Hematopoietic multipotent progenitor cell (in vitro differentiated cells): ENCODE data around the gene ARMC8. TPM values are rescaled to one million over a fixed set of nuclear protein-coding genes. Genes with fewer than 3 reads are reported as not detected.
A peak's percentile ranks its signal among the peaks of the same experiment; 100 is the strongest.

Experiments
- DNase-seq, 3 donors: peaks; one replicate each; pipeline ENCODE4 v3.0.0-alpha.2; 2011 to 2015; ENCODE audit warnings: low read depth in 2 of 3, low spot score in 2 of 3
- total RNA-seq: library from RNA; depleted of rRNA; stranded (reverse); fragments of >200 nt; gene quantifications from one replicate; pipeline ENCODE4 v1.2.3, GENCODE V29; 2012

The ARMC8 gene
- total RNA-seq, 1 donor: 151 TPM

DNA sequence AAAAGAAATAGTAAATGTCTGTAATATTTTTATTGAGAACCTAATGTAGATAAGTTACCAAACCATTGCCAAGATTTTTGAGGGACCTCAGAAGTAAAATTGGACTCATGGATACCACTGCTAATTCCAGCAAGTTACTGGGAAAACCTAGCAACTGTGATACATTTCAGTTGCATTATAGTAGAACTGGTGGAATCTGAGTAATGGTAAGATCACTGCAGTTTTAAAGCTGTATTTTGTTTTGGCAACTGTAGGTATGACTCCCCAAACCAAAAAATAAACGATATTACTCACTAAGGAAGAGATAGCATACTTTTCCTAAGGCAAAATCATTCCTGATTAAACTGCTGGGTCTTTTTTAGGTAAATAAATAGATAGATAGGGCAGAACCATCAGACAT lies 54.0 kb downstream of the ARMC8 start:
- no peak for DNase-seq

DNA sequence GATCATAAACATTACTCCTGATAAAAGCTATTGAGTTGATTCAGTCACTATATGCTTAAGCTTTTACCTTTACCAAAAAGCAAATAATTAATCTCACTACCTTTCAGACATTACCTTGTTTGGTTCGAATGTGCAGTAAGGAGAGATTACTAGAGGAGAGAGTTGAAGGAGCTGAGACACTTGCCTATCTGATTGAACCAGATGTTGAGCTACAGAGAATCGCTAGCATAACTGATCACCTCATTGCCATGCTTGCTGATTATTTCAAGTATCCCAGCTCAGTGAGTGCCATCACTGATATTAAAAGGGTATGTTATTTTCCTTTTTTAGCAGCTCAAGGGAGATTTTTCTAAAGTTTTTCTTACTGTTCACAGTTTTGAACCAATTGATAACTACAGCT lies 54.6 kb downstream of the ARMC8 start:
- no peak for DNase-seq

DNA sequence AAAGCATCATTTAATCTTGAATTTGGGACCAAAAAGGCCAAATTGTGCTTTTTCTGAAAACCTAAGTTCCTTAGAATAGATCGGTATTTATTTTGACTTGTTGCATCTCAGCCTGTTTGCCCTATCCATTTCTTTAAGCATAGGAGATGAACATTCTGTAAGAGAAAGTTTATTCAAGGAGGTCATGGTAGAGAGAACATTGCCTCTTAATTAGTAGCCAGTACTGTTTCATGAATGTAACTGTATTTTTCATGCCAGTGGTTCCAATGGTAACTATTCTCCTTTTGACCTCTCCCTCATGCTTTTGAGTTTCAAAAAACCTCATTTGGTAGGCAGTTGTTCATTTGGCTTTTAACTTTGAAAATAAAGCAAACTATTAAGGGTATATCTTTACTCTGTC lies 55.4 kb downstream of the ARMC8 start:
- no peak for DNase-seq

DNA sequence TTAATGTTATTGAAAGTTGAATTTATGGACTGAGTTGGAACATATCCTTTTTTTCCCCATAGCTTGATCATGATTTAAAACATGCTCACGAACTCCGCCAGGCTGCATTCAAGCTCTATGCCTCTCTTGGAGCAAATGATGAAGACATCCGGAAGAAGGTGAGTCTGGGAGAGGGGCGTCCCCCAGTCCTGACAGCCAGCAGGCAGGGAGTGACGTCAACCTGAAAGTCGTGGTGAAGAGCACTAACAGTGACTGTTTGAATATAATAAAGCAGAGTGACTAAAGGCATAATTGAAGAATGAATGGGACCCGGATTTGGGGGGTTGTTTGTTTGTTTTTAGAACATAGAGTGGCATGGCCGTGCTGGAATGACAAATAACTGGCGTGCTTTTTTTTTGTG lies 57.9 kb downstream of the ARMC8 start:
- no peak for DNase-seq

DNA sequence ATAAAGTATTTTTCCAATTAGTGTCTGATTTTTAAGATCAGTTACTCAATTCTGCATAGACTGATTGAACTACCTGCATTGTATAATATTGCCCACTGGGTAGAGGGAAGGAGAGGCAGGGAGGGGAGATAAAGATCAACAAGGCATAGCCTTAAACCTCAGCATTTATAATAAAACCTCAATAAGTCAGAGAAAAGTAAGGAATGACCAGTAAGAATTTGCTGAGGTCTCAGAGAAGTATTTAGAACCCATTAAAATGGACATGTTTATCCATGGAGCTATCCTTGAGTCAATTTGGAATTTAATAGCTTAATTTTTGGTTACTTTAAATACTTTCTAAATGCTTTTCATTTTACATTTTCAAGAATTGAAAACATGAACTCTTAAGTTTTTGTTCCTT lies 62.5 kb downstream of the ARMC8 start:
- DNase-seq: no peak

DNA sequence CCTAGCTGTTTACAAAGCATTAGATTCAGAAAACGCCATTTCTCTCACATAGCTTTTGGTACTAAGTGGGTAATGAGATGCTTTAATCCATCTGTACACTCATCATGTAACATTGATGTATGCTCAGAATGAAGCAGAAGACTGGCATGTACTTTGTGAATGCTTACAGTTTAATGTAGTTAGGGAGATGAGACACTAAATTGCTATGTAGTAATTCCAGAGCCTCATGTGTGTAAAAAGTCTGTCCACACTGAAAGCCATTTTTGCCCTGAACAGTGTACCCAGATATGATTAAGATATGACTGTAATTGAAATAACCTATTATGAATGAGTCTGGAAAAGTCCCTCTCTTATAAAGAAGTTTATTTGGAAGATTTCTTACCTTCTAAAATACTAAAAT lies 66.5 kb downstream of the ARMC8 start:
- DNase-seq: no peak

DNA sequence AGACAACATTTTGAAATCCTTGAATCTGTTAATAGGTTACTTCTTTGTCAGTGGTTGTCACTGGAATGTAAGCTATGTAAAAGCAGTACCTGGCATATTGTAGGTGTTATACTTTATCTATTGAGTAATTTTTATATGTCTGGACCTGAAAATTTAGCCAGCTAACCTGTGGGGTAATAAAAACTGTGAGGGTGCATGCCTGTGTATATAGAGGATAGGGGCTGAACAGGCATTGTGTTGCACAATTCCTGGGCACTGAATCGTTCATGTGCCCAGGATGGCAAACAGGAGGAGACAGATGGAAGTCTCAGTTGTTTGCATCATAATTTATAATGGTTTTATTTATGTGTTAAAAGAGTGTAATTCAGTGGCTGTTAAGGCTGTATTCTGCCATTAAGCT lies 67.1 kb downstream of the ARMC8 start:
- DNase-seq: no peak

DNA sequence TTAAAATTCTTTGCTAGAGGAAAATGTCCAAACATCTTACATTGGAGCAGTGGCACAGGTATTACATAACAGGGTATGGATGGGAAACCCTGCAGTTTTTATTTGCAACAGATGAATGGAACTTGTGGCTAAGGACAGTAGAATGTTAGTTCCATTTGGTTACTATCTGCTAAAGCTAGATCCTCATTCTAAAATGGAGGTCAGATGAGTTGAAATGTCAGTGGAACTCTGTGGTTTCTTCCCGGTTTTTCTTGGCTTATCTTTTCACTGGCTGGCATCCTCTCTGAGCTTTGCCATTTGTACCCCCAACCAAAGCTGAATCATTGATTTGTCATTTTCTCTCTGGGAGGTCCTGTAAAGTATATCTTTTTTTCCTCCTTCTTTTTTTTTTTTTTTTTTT lies 68.9 kb downstream of the ARMC8 start:
- DNase-seq: no peak

DNA sequence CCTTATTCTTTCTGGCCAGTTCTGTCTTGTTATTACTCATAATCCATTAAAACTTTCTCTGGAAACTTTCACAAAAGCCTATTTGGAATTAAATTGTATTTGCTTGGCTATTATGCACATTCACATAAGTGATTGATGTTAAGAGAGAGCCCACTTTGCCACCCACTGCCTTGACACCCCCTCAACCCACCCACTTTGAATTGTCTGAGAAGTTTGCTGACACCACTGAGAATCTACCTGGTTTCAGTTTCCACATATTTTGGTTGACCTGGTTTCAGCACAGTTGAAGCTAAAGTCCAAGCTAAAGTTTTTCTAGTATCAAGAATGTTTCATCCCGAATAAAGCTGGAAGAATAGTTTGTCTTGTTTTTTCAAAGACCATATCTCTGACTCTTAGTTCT lies 70.9 kb downstream of the ARMC8 start:
- DNase-seq: no peak

DNA sequence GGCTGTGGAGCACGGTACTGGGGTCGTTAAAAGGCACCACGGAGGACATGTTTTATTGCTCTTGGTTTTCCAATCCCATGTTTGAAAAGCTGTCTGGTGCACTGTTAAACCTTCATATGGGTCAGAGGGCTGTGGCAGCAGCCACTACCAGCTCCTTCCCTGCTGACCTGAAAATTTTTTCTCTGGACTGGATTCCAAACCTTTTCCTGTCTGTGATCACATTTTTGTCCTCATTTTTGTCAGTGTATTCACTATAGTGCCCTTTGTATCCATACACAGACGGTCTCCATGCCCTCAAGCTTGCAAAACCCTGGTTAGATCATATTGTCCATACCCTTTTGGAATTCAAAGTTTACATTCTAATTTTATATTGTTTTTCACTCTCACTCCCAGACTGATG lies 72.0 kb downstream of the ARMC8 start:
- DNase-seq: no peak

DNA sequence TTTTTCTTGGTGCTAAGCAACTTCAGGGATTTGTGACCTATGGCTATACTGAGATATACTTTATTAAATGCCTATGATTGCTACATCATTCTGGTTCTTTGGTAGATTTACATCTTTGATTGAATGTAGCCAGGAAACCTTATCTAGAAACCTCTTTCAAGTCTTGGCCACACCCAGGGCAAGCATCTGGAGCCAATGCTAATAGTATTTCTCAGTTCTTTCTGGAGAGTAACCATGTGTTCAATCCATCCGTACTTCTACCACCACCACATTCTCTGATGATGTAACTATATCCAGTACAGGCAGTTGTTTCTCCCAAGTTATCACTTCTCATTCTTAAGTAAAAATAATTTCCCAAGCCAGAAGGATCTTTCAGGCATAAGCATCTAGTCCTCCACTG lies 73.5 kb downstream of the ARMC8 start:
- no peak for DNase-seq

DNA sequence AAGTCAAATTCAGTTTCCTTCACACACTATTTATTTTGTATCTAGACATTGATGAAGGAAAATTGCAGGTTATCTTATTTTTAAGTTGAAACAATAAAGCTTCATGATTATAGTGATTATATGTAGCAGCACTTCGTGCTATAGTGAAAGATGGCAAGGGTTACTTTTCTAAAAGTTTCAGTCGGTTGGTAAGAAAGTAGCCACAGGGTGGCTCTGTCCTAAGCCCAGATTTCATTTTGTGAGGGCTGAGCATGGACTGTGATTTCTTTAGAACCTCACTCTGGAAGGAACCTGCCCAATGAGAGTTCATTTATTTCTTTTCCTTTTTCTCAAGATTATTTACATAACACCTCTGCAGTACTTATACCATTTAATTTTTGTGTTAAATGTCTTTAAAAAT lies 76.0 kb downstream of the ARMC8 start:
- no peak for DNase-seq

DNA sequence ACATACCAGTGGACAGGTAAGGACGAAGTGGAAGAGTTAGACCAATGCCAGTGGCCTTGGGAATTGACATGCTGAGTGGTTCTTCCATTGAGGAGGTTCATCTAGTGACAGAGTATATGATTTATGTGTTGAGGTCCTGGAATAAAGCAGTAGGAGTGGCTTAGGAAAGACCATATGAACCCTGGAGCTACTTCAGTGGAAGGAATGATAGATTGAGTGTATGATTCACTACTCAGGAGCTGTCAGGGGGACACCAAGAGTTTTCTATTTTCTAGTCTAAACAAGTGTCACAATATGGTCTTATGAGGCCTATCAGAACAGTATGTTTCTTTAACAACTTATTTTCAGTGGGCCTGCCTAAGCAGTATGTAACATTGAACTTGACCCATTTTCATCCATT lies 78.6 kb downstream of the ARMC8 start:
- DNase-seq: no peak

DNA sequence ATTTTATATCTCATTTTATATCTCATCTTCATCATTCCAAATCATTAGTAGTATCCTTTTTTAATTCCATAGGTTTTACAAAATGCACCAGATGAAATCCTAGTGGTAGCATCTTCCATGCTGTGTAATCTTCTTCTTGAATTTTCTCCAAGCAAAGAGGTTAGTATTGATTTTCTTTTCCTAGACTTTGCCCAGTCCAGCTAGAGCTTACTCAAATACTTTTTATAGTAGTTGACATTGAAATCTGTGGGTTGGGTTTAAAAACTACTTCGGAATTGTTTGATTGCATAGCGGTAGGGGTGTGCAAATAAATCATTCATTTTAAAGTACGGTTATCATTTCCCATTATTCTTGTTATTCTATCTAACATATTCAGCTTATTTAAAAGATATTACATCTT lies 80.0 kb downstream of the ARMC8 start:
- no peak for DNase-seq

DNA sequence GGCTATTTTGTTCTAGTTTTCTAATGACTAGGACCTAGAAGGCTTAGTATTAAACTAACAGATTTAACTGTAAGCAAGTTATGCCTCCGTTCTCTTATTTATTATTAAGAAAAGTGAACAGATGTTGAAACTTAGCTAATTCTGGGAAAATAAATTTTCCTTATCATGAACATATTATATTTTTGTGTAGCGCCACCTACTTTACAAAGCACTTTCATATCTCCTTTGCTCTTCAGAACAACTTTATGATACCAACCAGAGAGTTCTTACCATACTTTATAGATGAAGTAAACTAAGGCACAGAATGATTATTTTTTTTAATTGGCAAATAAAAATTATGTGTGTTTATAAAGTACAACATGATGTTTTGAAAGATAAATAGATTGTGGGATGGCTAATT lies 83.1 kb downstream of the ARMC8 start:
- no peak for DNase-seq

DNA sequence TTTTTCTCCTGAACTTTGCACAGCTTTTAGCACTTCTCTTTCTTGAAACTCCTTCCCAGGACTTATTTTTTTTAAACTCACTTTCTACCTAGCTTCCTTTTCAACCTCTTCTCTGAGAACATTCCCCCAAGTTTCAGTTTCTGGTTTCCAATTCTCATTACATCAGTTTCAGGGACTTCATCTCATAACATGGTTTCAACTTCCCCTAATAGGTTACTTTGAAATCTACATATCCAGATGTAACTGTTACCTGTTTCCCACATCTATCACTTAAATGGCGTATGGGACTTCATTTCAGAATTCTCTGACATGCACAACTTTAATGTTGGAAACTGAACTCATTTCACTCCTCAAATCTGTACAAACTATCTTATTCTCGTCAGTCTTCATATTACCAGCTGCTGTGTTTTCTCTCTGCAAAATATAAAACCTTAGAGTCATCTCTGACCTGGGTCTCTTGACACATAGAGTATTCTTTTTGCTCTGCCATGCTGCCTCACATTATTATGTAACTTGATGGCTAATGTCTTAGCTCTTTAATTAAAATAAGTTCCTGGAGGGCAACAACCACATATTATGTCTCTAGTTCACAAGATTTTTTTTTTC lies 84.2 kb downstream of the ARMC8 start:
- no peak for DNase-seq

DNA sequence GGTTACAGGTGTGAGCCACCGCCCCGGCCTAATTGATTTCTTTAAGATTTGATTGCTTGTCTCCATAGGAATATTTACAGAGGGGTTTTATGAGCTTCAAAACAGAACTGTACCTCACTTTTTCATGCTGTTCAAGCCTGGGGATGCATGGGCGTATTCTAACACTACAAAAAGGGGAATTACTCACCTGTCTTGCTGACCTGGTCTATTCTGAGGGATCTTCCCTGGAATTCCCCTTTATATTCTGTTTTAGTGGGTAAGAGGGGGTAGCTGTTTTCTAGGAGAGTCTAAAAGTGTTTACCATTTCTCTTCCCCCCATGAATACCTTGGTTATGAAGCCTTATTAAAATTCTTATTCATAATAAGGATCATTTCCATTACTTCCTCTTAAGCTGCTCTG lies 94.5 kb downstream of the ARMC8 start:
- no peak for DNase-seq

DNA sequence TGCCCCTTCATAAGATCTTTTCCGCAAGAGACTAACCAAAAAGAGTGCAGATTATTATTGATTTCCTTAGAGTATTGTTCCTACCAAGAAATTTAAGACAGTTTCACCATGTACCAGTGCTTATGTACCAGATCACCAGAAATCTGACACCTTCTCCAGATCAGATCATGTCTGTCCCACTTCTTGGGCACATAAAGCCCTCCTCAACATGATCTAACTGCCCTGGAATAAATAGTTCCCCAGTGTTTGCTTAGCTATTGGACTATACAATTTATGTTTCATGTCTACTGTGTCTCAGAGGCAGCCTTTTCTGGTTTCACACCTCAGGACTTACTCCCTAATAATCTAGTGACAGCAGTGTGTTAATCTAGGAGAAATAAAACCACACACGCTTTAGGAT lies 95.7 kb downstream of the ARMC8 start:
- DNase-seq: no peak

DNA sequence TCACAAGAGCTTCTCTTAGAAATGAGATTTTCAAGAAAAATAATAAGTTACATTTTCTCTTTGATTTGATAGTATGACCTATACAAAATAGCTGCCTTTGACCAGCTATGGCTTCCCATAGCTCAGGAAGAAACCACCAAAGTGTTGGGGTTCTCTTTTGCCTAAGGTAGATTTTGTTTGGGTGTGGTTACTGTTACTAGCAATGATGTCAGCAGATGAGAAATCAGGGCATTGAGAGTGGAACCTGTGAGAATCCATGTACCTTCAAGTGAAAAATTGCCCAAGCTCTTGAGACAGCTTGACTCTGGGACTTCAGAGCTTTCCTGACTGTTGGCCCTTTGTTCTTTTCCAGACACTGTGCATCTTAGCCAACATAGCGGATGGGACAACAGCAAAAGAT lies 97.0 kb downstream of the ARMC8 start:
- no peak for DNase-seq

DNA sequence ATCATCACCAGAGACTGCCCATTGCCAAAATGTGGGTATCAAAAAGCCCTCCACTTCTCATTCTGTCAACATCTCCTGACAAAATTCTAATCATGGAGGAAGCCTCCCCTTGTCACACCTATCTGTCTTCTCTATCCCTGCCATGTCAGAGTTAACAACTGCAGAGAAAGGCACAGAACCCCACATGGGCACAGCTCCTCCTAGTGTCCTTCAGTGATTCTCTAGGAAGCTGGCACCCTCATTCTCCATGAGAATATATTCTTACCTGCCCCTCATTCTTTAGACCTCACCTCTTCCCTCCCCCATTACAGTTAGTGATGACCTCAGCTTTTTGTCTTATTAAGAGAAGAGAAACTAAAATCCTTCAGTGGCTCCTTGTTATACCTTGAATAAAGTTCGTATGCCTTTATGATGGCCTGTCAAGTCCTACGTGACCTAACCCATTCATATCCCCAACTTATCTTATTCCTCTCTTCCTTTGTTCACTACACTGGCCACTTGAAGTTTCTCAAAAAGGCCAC lies 97.9 kb downstream of the ARMC8 start:
- DNase-seq: peak in 1 of 3 donors; percentile 9

DNA sequence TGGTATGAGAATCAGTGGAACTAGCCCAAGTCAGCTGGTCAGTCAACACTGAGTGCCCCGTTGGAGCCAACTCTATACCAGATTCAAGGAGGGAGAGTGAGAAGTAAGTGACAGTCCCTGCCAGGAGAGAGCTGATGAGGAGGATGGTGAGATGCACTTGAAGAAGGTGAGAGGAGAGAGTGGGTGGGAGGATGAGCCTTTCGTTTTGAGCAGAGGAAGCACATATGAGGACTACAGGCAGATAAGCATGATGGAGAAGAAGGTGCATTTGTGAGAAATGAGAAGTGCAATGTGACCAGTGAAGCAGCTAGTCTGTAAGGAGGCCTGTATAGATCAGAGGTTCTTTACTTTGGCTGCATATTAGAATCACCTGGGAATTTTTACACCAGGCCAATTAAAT lies 102.2 kb downstream of the ARMC8 start:
- DNase-seq: no peak

DNA sequence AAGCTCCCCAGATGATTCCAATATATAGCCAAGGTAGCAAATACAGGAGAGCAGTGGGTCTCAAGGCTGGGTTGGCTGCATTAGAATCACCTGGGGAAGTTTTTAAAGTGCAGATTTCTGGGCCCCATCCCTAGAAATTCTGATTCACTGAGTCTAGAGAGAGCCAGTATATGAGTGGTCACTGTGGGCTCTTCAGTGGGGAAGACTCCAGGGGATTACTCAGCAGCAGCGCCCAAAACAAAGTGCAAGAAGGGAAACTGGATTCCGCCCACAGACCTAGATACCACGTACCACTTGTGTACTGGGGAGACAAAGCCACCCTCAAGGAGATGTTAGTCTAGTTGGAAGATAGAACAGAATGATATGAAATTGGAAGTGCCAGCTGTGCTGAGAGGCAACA lies 102.6 kb downstream of the ARMC8 start:
- no peak for DNase-seq

DNA sequence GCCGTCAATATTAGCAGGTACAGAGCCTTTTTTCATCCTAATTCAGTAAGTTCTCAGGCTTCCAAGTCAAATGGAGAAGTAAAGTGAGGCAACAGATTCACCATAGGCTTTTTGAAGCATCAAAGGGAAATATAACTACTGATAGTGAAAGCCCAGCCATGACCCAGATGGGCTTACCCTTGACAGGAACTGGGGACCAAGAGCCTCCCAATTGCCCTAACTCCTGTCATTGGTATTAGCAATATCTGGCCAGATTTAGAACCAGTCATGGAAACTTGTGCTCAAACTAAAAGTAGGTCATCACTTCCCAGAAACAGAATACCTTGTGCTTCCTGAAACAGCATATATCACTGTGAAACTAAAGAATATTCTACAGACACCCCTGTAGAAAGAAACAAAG lies 109.5 kb downstream of the ARMC8 start:
- DNase-seq: no peak
